Thoracic aorta (tissue), 2 donors: ENCODE measurements around the gene SPANXB1. TPM values are rescaled to one million over a fixed set of nuclear protein-coding genes. Genes with fewer than 3 reads are reported as not detected.
"Not testable (repeated sequence)": the region's sequence is repeated elsewhere in the genome, so short reads cannot be mapped to it uniquely, and the experiment has no call there.

ENCODE experiments used
- ATAC-seq: fragments of 150-250 bp; one replicate; pipeline ENCODE4 v1.8.0; 2017; ENCODE audit warnings: low read depth; ENCODE audit not compliant: insufficient number of reproducible peaks, low FRiP score
- DNase-seq: peaks from one replicate; pipeline ENCODE4 v3.0.0-alpha.2; 2020; ENCODE audit warnings: low spot score
- H3K27ac ChIP-seq, 2 donors: fragments of 200-600 bp; sonication (generic); 1 replicate in 1 of 2; 2 replicates in 1 of 2; pipeline ENCODE4 v1.5.1; 2016; ENCODE audit warnings: mild to moderate bottlenecking in 2 of 2, moderate library complexity in 2 of 2
- H3K27me3 ChIP-seq: fragments of 200-600 bp; sonication (generic); replicated peaks from 2 replicates; pipeline ENCODE4 v1.6.0; 2016; ENCODE audit warnings: mild to moderate bottlenecking; ENCODE audit not compliant: insufficient read depth
- H3K36me3 ChIP-seq: fragments of 200-600 bp; sonication (generic); one replicate; pipeline ENCODE4 v1.5.1; 2016
- H3K4me1 ChIP-seq, 2 donors: fragments of 200-600 bp; sonication (generic); 1 replicate in 1 of 2; 2 replicates in 1 of 2; pipeline versions ENCODE4 v1.5.1 to v1.6.0; 2016; ENCODE audit warnings: low read depth in 2 of 2, mild to moderate bottlenecking in 1 of 2; ENCODE audit not compliant: control insufficient read depth in 1 of 2
- H3K4me3 ChIP-seq: fragments of 200-600 bp; sonication (generic); 2 replicates; pipeline ENCODE4 v1.5.1; 2016; ENCODE audit warnings: mild to moderate bottlenecking
- H3K9me3 ChIP-seq: fragments of 200-600 bp; sonication (generic); 2 replicates; pipeline ENCODE4 v1.5.1; 2016
- CTCF ChIP-seq: fragments of 200-600 bp; sonication (generic); IDR thresholded peaks from one replicate; pipeline ENCODE4 v1.5.1; 2019; ENCODE audit warnings: antibody characterized with exemption
- total RNA-seq, 2 donors: library from RNA; depleted of rRNA; stranded (reverse); fragments of >200 nt; gene quantifications; one replicate each; pipeline versions ENCODE4 v1.1.0 to v1.2.3, GENCODE V29; 2016

SPANXB1 gene, protein sequence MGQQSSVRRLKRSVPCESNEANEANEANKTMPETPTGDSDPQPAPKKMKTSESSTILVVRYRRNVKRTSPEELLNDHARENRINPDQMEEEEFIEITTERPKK
- total RNA-seq = not detected

GRCh38 chrX:141002568-141002967 lies at the start of gene SPANXB1:
Gene SPANXB1 (plus strand): TSS chrX:141002594. CDS start chrX:141002694, 100 bp downstream.
- DNase-seq, H3K4me1 ChIP-seq, H3K9me3 ChIP-seq, H3K4me3 ChIP-seq, H3K27ac ChIP-seq, H3K27me3 ChIP-seq, ATAC-seq, H3K36me3 ChIP-seq: not testable (repeated sequence)

DNA sequence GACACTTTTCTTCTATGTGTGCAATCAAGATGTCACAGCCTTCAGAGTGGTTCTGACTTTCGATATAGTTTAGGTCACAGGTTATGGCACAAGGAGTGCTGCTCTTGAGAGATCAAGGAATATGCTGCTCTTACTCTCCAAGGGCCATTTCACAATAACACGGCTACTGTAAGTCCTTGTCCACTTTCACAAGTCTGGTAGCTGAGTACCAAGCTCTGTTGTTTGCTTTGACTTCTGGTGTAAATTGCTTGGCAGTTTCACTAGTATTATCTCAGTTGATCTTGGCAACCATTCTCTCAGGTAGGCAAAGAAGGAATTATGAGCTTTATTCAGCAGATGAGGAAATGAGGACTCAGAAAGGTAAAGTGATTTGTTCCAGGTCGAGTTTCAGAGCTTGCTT lies 35.4 kb upstream of the SPANXB1 start:
- Histone ChIP-seq H3K4me1 (no peaks in the 10 kb centered on the region), H3K27me3 (no peaks in the 10 kb centered on the region), H3K27ac (no peak overlapping the region), H3K9me3 (no peaks in the 10 kb centered on the region), H3K36me3 (no peaks in the 10 kb centered on the region), H3K4me3 (no peak overlapping the region)
- TF ChIP-seq CTCF = no peak
- no peak for ATAC-seq
- DNase-seq = no peak

DNA sequence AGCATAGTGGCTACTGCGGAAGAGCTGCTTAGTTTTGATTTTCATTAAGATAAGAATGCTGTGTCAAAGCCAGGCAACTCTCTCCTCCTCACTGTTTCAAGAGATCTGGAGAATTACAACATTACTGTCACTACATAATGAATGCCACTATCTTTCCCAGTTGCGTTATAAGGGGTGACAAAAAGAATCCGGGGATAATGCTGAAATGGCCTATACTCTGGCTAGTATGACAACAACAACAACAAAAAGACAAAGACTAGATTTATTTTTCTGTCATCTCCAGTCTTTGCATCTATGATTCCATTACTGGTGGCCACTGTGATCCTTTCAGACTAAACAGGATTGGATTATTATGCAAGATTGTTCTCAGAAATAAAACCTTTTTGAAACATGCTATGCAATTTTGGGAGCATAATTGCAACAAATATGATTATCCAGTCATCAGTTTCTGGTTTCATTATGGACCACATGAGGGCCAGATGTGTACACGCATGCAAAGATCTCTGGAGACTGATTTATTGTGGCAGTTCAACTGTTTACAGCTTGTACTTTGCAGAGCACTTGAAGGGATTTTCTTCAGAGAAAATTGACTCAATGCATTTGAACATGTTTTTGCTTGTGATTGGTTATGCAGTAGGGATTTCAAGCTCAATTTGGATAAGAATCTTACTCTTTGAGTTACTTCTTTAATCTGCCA lies 31.1 kb upstream of the SPANXB1 start:
- no peak for ATAC-seq
- H3K9me3 ChIP-seq = no peaks in the 10 kb centered on the region
- peaks cover 0 to 5% of the 10 kb centered on the region in 2 donors for H3K4me1 ChIP-seq

GRCh38 chrX:140975472-140975871 lies 26.9 kb upstream of the SPANXB1 start:
- Histone ChIP-seq H3K27me3 (no peaks in the 10 kb centered on the region), H3K9me3 (no peaks in the 10 kb centered on the region), H3K36me3 (no peaks in the 10 kb centered on the region), H3K27ac (no peak overlapping the region), H3K4me3 (no peak overlapping the region), H3K4me1 (peaks cover 0 to 6% of the 10 kb centered on the region in 2 donors)
- DNase-seq (no peak), ATAC-seq (no peak)
- TF ChIP-seq CTCF = no peak

More for the DNA sequence above, 31.1 kb upstream of the SPANXB1 start:
- H3K4me3 ChIP-seq = no peak overlapping the region
- DNase-seq = no peak
- no peaks in the 10 kb centered on the region for H3K27me3 ChIP-seq
- no peak overlapping the region for H3K27ac ChIP-seq
- no peak for TF ChIP-seq CTCF
- H3K36me3 ChIP-seq = no peaks in the 10 kb centered on the region

GRCh38 chrX:140980271-140980670 lies 22.1 kb upstream of the SPANXB1 start:
- no peak for ATAC-seq
- no peaks in the 10 kb centered on the region for H3K9me3 ChIP-seq
- no peaks in the 10 kb centered on the region for H3K27me3 ChIP-seq
- H3K27ac ChIP-seq = no peak overlapping the region
- H3K36me3 ChIP-seq = no peaks in the 10 kb centered on the region
- no peak for TF ChIP-seq CTCF
- peaks cover 0 to 6% of the 10 kb centered on the region in 2 donors for H3K4me1 ChIP-seq
- no peak overlapping the region for H3K4me3 ChIP-seq
- DNase-seq = no peak
